Body of pancreas (tissue), 4 donors: Measurements from ENCODE around the gene ARHGEF37.

Experiments used
- POLR2A ChIP-seq, 3 donors: fragments of 450-650 bp; IDR thresholded peaks; one replicate each; pipeline ENCODE4 v1.6.1; 2016; ENCODE audit warnings: antibody characterized with exemption in 3 of 3, mild to moderate bottlenecking in 2 of 3
- TF ChIP-seq, protein P1 (sequence below), 7 experiments: fragments of 450-650 bp in 4 of 7; fragments of 200-600 bp in 3 of 7; sonication (generic) in 3 of 7; IDR thresholded peaks; one replicate each; pipeline ENCODE4 v1.5.1; 2016 to 2019; ENCODE audit warnings: antibody characterized with exemption in 7 of 7

- TF ChIP-seq, protein P1, sequence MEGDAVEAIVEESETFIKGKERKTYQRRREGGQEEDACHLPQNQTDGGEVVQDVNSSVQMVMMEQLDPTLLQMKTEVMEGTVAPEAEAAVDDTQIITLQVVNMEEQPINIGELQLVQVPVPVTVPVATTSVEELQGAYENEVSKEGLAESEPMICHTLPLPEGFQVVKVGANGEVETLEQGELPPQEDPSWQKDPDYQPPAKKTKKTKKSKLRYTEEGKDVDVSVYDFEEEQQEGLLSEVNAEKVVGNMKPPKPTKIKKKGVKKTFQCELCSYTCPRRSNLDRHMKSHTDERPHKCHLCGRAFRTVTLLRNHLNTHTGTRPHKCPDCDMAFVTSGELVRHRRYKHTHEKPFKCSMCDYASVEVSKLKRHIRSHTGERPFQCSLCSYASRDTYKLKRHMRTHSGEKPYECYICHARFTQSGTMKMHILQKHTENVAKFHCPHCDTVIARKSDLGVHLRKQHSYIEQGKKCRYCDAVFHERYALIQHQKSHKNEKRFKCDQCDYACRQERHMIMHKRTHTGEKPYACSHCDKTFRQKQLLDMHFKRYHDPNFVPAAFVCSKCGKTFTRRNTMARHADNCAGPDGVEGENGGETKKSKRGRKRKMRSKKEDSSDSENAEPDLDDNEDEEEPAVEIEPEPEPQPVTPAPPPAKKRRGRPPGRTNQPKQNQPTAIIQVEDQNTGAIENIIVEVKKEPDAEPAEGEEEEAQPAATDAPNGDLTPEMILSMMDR (IDR thresholded peaks at IDR 0.05) = no peak
- no peak for TF ChIP-seq POLR2A (IDR thresholded peaks at IDR 0.05)
Measured at GRCh38 chr5:149647334-149647733, 66.0 kb downstream of the ARHGEF37 start.
